AG04449 (cell line): ENCODE data around the gene FANK1.

ENCODE experiments used
- CTCF ChIA-PET: fragments of 350-600 bp; formaldehyde crosslinking; extraction: SDS; loops from one replicate; lab custom pipeline; 2021; ENCODE audit warnings: antibody characterized with exemption; lab: Yijun Ruan, JAX
- POLR2A ChIA-PET: fragments of 400-600, 350-600 bp; formaldehyde crosslinking; extraction: SDS; loops from one replicate; lab custom pipeline; 2020; ENCODE audit warnings: antibody characterized with exemption, inconsistent platforms; lab: Yijun Ruan, JAX
- DNase-seq: peaks from one replicate; pipeline ENCODE4 v3.0.0-alpha.2; 2010; ENCODE audit warnings: low read depth, low spot score
- H3K4me3 ChIP-seq: 2 replicates; pipeline ENCODE4 v1.5.1; 2011; ENCODE audit warnings: low read depth, mild to moderate bottlenecking, control low read depth, low read length
- CTCF ChIP-seq: IDR thresholded peaks from one replicate; pipeline ENCODE4 v1.5.1; 2011; ENCODE audit warnings: mild to moderate bottlenecking, moderate library complexity, low read length, control low read depth, inconsistent platforms; ENCODE audit not compliant: insufficient read depth; ENCODE audit errors: missing control alignments

FANK1 gene

GRCh38 chr10:126036515-126036914 lies 140.2 kb downstream of the FANK1 start:
- no peak for TF ChIP-seq CTCF
- no peak overlapping the region for H3K4me3 ChIP-seq
- DNase-seq: no peak
- POLR2A ChIA-PET: no interaction called here
- CTCF ChIA-PET: interaction anchor here (1.1 kb wide), 1 partner anchor 19 kb away, joined by 4 read pairs; no protein-coding TSS in a partner anchor

GRCh38 chr10:126037946-126038345 lies 141.6 kb downstream of the FANK1 start:
- POLR2A ChIA-PET: no interaction called here
- H3K4me3 ChIP-seq: no peak overlapping the region
- CTCF ChIA-PET: no interaction called here
- no peak for TF ChIP-seq CTCF
- no peak for DNase-seq

- POLR2A ChIA-PET: no interaction called here
- no peak overlapping the region for H3K4me3 ChIP-seq
- TF ChIP-seq CTCF: no peak
- CTCF ChIA-PET: interaction anchor here (1.2 kb wide), 1 partner anchor 11 kb away, joined by 3 read pairs; no protein-coding TSS in a partner anchor
- DNase-seq: no peak
Measured at GRCh38 chr10:126041117-126041516, 144.8 kb downstream of the FANK1 start.

GRCh38 chr10:126041804-126042231 lies 145.5 kb downstream of the FANK1 start:
- H3K4me3 ChIP-seq: no peak overlapping the region
- no peak for TF ChIP-seq CTCF
- ChIA-PET CTCF (no interaction called here), POLR2A (no interaction called here)
- DNase-seq: no peak

- POLR2A ChIA-PET: no interaction called here
- no peak for TF ChIP-seq CTCF
- DNase-seq: no peak
- CTCF ChIA-PET: no interaction called here
- no peak overlapping the region for H3K4me3 ChIP-seq
Measured at GRCh38 chr10:126042354-126042753, 146.0 kb downstream of the FANK1 start.

GRCh38 chr10:126042906-126043305 lies 146.5 kb downstream of the FANK1 start:
- POLR2A ChIA-PET: no interaction called here
- no peak for TF ChIP-seq CTCF
- DNase-seq: no peak
- CTCF ChIA-PET: no interaction called here
- H3K4me3 ChIP-seq: no peak overlapping the region
